ENCODE results near the gene IFT172. TPM values are rescaled to one million over a fixed set of nuclear protein-coding genes. Genes with fewer than 3 reads are reported as not detected.

IFT172 gene
- polyA plus RNA-seq, 1 experiment: 20.4 TPM

GRCh38 chr2:27507293-27507692 lies 17.8 kb upstream of the IFT172 start:
- TF ChIP-seq CTCF (IDR thresholded peaks at IDR 0.05; ENCODE audit: low read depth, low read length): no peak
- POLR2A ChIA-PET: no interaction called here
- CTCF ChIA-PET: no interaction called here
- DNase-seq (ENCODE audit: low read depth, low spot score): no peak
- no peaks in the 10 kb centered on the region for H3K9me3 ChIP-seq (ENCODE audit: control insufficient read depth, insufficient read depth, low read length)
- no peak overlapping the region for H3K4me3 ChIP-seq (ENCODE audit: low read depth, low read length)
- peaks cover 2% of the 10 kb centered on the region for H3K27me3 ChIP-seq (ENCODE audit: control insufficient read depth, insufficient read depth, low read length)
- no peak overlapping the region for H3K27ac ChIP-seq (ENCODE audit: low read depth, low read length)

DNA sequence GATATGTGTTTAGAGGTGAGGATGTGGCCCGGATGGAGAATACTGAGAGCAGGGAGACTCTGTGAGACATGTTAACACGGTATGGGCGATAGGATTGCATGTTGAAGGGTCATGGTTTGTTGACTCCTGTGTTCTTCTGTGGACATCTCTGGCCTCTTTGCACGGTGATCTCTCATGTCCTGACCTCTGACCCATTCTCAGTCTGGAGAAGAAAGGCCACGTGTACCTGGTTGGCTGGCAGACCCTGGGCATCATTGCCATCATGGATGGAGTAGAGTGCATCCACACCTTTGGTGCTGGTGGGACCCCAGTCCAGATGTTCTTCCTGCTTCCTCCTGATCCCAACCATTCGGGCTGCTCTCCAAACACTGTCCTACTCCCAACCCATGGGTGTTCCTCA lies 17.0 kb upstream of the IFT172 start:
- no peak overlapping the region for H3K27ac ChIP-seq (ENCODE audit: low read depth, low read length)
- ChIA-PET POLR2A (no interaction called here), CTCF (no interaction called here)
- no peak for TF ChIP-seq CTCF (IDR thresholded peaks at IDR 0.05; ENCODE audit: low read depth, low read length)
- no peak for DNase-seq (ENCODE audit: low read depth, low spot score)
- H3K4me3 ChIP-seq (ENCODE audit: low read depth, low read length): no peak overlapping the region
- H3K27me3 ChIP-seq (ENCODE audit: control insufficient read depth, insufficient read depth, low read length): peaks cover 2% of the 10 kb centered on the region
- H3K9me3 ChIP-seq (ENCODE audit: control insufficient read depth, insufficient read depth, low read length): no peaks in the 10 kb centered on the region

GRCh38 chr2:27502142-27502541 lies 12.6 kb upstream of the IFT172 start:
- ChIA-PET CTCF (no interaction called here), POLR2A (no interaction called here)

DNA sequence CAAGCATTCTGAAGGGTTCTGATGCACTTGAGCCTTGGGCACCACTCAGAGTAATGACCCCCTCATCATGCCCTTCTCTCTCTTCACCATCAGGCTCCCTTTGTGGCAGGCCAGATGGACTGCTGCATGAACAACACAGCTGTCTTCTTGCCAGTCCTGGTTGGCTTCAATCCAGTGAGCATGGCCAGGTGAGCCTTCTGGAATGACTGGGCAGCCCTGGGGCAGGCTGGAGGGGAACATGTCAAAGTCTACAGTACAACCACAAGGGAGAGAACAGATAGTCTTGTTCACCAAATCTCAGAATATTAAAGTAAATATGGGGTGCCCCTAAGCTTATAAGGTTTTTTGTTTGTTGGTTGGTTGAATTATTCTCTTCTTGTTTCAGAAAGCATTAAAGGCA lies 11.5 kb upstream of the IFT172 start:
- Histone ChIP-seq H3K4me3 (ENCODE audit: low read depth, low read length) (no peak overlapping the region), H3K27me3 (ENCODE audit: control insufficient read depth, insufficient read depth, low read length) (peaks cover 4% of the 10 kb centered on the region), H3K27ac (ENCODE audit: low read depth, low read length) (no peak overlapping the region), H3K9me3 (ENCODE audit: control insufficient read depth, insufficient read depth, low read length) (no peaks in the 10 kb centered on the region)
- no peak for DNase-seq (ENCODE audit: low read depth, low spot score)
- no peak for TF ChIP-seq CTCF (IDR thresholded peaks at IDR 0.05; ENCODE audit: low read depth, low read length)
- ChIA-PET POLR2A (interaction anchor here (0.7 kb wide), 1 partner anchor 128 kb away, joined by 6 read pairs; the partner anchor contains the start of genes CCDC121 and GPN1), CTCF (no interaction called here)

More at GRCh38 chr2:27502142-27502541, 12.6 kb upstream of the IFT172 start:
- no peak for TF ChIP-seq CTCF (IDR thresholded peaks at IDR 0.05; ENCODE audit: low read depth, low read length)
- H3K4me3 ChIP-seq (ENCODE audit: low read depth, low read length): no peak overlapping the region
- no peak for DNase-seq (ENCODE audit: low read depth, low spot score)
- H3K9me3 ChIP-seq (ENCODE audit: control insufficient read depth, insufficient read depth, low read length): no peaks in the 10 kb centered on the region
- no peak overlapping the region for H3K27ac ChIP-seq (ENCODE audit: low read depth, low read length)
- peaks cover 4% of the 10 kb centered on the region for H3K27me3 ChIP-seq (ENCODE audit: control insufficient read depth, insufficient read depth, low read length)

- DNase-seq (ENCODE audit: low read depth, low spot score): no peak
- CTCF ChIA-PET: no interaction called here
- no peaks in the 10 kb centered on the region for H3K9me3 ChIP-seq (ENCODE audit: control insufficient read depth, insufficient read depth, low read length)
- TF ChIP-seq CTCF (IDR thresholded peaks at IDR 0.05; ENCODE audit: low read depth, low read length): no peak
- H3K27ac ChIP-seq (ENCODE audit: low read depth, low read length): no peak overlapping the region
- POLR2A ChIA-PET: no interaction called here
- H3K27me3 ChIP-seq (ENCODE audit: control insufficient read depth, insufficient read depth, low read length): peaks cover 4% of the 10 kb centered on the region
- no peak overlapping the region for H3K4me3 ChIP-seq (ENCODE audit: low read depth, low read length)
Measured at GRCh38 chr2:27498975-27499374, 9.4 kb upstream of the IFT172 start.

Measured in AG04450 (cell line).